Upper lobe of right lung (tissue), 1 donor: ENCODE measurements around the gene SHC4. TPM values are rescaled to one million over a fixed set of nuclear protein-coding genes. Genes with fewer than 3 reads are reported as not detected.

ENCODE experiments used
- ATAC-seq: fragments of 200-7000 bp; cut with Tn5 transposase; one replicate; pipeline ENCODE4 v1.9.1; 2020; ENCODE audit warnings: mild to moderate bottlenecking, moderate library complexity
- DNase-seq: peaks from one replicate; pipeline ENCODE4 v3.0.0-alpha.2; 2020
- H3K27ac ChIP-seq: fragments of 200-600 bp; one replicate; pipeline ENCODE4 v1.8.0; 2022
- H3K27me3 ChIP-seq: fragments of 200-600 bp; one replicate; pipeline ENCODE4 v1.8.0; 2022; ENCODE audit warnings: mild to moderate bottlenecking
- H3K36me3 ChIP-seq: fragments of 200-600 bp; one replicate; pipeline ENCODE4 v1.8.0; 2022
- H3K4me1 ChIP-seq: fragments of 200-600 bp; one replicate; pipeline ENCODE4 v1.8.0; 2022
- H3K4me3 ChIP-seq: fragments of 200-600 bp; one replicate; pipeline ENCODE4 v1.8.0; 2022; ENCODE audit warnings: mild to moderate bottlenecking
- H3K9me3 ChIP-seq: fragments of 200-600 bp; one replicate; pipeline ENCODE4 v1.8.0; 2022
- CTCF ChIP-seq: fragments of 200-600 bp; IDR thresholded peaks from one replicate; pipeline ENCODE4 v1.8.0; 2022; ENCODE audit warnings: antibody characterized with exemption
- intact Hi-C: fragments of 100-400 bp; cut with DNase I; formaldehyde crosslinking; loops from one replicate; pipeline ENCODE4 v1.11.0; 2022
- total RNA-seq: library from RNA; stranded (reverse); fragmentation: NEBNext Ultra II Directional; extraction: Animal tissue kit (Norgen Biotek cat#: 25700); gene quantifications from one replicate; pipeline ENCODE4 v1.2.1, GENCODE V29; 2021
- donor health status: DM: no; HTN: yes; CAD: no; lungs with severe emphysema.

Gene SHC4
- total RNA-seq, 1 donor from 2014 or later, result 0.32 TPM

GRCh38 chr15:48992096-48992495, 28.4 kb upstream of the SHC4 start:
- no peak overlapping the region for H3K4me3 ChIP-seq
- H3K27me3 ChIP-seq, result no peaks in the 10 kb centered on the region
- H3K9me3 ChIP-seq, result no peaks in the 10 kb centered on the region
- peaks cover 64% of the 10 kb centered on the region for H3K36me3 ChIP-seq
- no peak for TF ChIP-seq CTCF
- ATAC-seq (no peak), DNase-seq (no peak)
- no peak overlapping the region for H3K27ac ChIP-seq
- intact Hi-C loops, result no loop called here
- no peaks in the 10 kb centered on the region for H3K4me1 ChIP-seq

- no peak for ATAC-seq
- H3K4me3 ChIP-seq, result no peak overlapping the region
- H3K27ac ChIP-seq, result no peak overlapping the region
- H3K9me3 ChIP-seq, result no peaks in the 10 kb centered on the region
- no peak for TF ChIP-seq CTCF
- intact Hi-C loops, result no loop called here
- H3K36me3 ChIP-seq, result peaks cover 35% of the 10 kb centered on the region
- DNase-seq, result no peak
- no peaks in the 10 kb centered on the region for H3K27me3 ChIP-seq
- H3K4me1 ChIP-seq, result no peaks in the 10 kb centered on the region
These were observed 25.5 kb upstream of the SHC4 start for GRCh38 chr15:48989170-48989569.

- peaks cover 20% of the 10 kb centered on the region for H3K36me3 ChIP-seq
- no peaks in the 10 kb centered on the region for H3K4me1 ChIP-seq
- H3K4me3 ChIP-seq, result no peak overlapping the region
- H3K9me3 ChIP-seq, result no peaks in the 10 kb centered on the region
- H3K27me3 ChIP-seq, result no peaks in the 10 kb centered on the region
- no peak overlapping the region for H3K27ac ChIP-seq
- no peak for ATAC-seq
- DNase-seq, result no peak
- intact Hi-C loops, result no loop called here
- no peak for TF ChIP-seq CTCF
These were observed 23.4 kb upstream of the SHC4 start for GRCh38 chr15:48987142-48987541.

DNA sequence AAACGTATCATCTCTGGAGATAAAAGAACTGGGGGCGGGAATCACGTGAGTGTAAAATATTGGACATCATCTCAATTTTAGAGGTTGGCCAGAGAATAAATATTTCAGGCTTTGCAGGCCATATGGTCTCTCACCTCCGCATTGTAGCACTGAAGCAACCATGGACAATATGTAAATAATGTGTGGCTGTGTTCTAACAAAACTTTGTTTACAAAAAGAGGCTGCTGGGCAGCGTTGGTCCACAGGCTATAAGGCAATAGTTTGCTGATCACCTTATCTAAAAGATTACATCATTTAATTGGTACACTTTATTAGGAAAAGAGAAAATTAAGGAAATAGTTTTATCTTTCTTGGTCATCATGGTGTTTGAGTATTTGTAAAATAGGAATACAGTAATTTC, 22.5 kb upstream of the SHC4 start:
- TF ChIP-seq CTCF, result no peak
- intact Hi-C loops, result no loop called here
- no peak for ATAC-seq

DNA sequence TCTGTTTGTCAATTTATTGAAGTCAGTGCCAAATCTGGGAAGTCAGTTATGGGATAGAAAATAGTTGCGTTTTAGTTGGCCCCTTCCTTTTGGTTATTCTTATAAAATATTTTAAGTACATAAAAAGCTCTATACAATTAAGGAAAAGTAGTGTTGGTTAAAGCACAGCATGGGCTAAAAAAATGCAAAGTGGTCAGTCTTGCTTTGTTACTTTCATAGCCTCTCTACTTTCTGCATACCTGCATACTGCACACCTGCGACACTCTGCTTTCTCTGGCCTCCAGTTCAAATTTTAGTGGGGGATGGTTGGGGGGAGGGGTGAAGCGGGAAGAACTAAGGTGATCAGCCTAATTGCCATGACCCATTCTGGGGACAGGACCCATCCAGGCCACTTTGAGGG, 21.8 kb upstream of the SHC4 start:
- DNase-seq, result no peak
- TF ChIP-seq CTCF, result no peak
- H3K27ac ChIP-seq, result no peak overlapping the region
- ATAC-seq, result peak; percentile 17
- peaks cover 3% of the 10 kb centered on the region for H3K36me3 ChIP-seq
- intact Hi-C loops, result no loop called here
- no peak overlapping the region for H3K4me3 ChIP-seq
- no peaks in the 10 kb centered on the region for H3K27me3 ChIP-seq
- no peaks in the 10 kb centered on the region for H3K4me1 ChIP-seq
- H3K9me3 ChIP-seq, result no peaks in the 10 kb centered on the region

More for the DNA sequence above, 22.5 kb upstream of the SHC4 start:
- DNase-seq, result no peak
- H3K4me1 ChIP-seq, result no peaks in the 10 kb centered on the region
- no peak overlapping the region for H3K4me3 ChIP-seq
- no peaks in the 10 kb centered on the region for H3K27me3 ChIP-seq
- no peak overlapping the region for H3K27ac ChIP-seq
- no peaks in the 10 kb centered on the region for H3K9me3 ChIP-seq
- H3K36me3 ChIP-seq, result peaks cover 11% of the 10 kb centered on the region

DNA sequence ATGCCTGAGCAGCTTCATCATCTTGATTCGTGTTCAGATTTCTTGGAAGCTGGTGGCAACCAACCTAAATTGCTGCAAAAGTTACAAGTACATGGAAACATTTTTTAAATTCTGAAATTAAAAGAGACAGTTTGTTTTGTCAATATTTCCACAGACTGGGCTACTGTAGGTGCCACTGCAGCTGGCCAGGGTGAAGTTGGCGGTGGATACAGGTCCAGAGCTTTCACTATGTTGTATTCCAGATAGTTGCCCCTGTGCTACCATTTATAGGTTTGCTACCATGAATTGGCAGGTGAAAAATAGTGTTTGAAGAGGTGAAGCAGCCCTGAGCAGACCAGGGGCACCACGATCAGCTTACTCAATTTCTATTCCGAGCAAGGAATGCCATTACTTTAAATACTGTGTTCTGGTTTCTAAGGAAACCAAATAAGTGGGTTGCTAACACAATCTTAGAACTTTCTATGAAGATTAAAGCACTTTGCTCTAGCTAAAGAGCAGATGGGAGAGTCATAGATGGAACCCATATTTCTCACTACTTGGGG, 21.2 kb upstream of the SHC4 start:
- intact Hi-C loops, result no loop called here

More for the DNA sequence above, 21.2 kb upstream of the SHC4 start:
- DNase-seq (no peak), ATAC-seq (no peak)
- no peaks in the 10 kb centered on the region for H3K36me3 ChIP-seq
- H3K4me3 ChIP-seq, result no peak overlapping the region
- H3K27me3 ChIP-seq, result no peaks in the 10 kb centered on the region
- TF ChIP-seq CTCF, result no peak
- H3K9me3 ChIP-seq, result no peaks in the 10 kb centered on the region
- H3K27ac ChIP-seq, result no peak overlapping the region
- H3K4me1 ChIP-seq, result no peaks in the 10 kb centered on the region
